OCI-LY7 (cell line): ENCODE measurements around the gene HIVEP3. TPM values are rescaled to one million over a fixed set of nuclear protein-coding genes. Genes with fewer than 3 reads are reported as not detected.

ENCODE experiments used
- BruUV-seq: library from RNA; stranded (reverse); fragments of 400-500 nt; replicated peaks from 2 replicates; lab custom pipeline; 2021; lab: Mats Ljungman, UMichigan
- CTCF ChIA-PET: fragments of 300-600 bp; sonication (Branson Sonifier 250); formaldehyde crosslinking; loops from one replicate; lab custom pipeline; 2022; ENCODE audit warnings: antibody characterized with exemption; ENCODE audit not compliant: unreplicated experiment; lab: Charles Lee
- POLR2A ChIA-PET: fragments of 300-600 bp; sonication (Branson Sonifier 250); formaldehyde crosslinking; loops from one replicate; lab custom pipeline; 2022; ENCODE audit warnings: antibody characterized with exemption; lab: Charles Lee
- DNase-seq: peaks from one replicate; pipeline ENCODE4 v3.0.0-alpha.2; 2015; ENCODE audit warnings: low spot score
- H2AFZ ChIP-seq: fragments of 200-600 bp; sonication (generic), shearing (Covaris generic); 2 replicates; pipeline ENCODE4 v1.6.1; 2014; ENCODE audit warnings: mild to moderate bottlenecking, antibody characterized with exemption, low read length, moderate library complexity
- H3K27ac ChIP-seq: fragments of 200-600 bp; sonication (generic); 2 replicates; pipeline ENCODE4 v1.5.1; 2014; ENCODE audit warnings: mixed run types, low read depth, mild to moderate bottlenecking, moderate library complexity, low read length, inconsistent platforms; ENCODE audit not compliant: poor library complexity, severe bottlenecking
- H3K36me3 ChIP-seq: fragments of 200-600 bp; sonication (generic); 2 replicates; pipeline ENCODE4 v1.6.1; 2014; ENCODE audit warnings: mild to moderate bottlenecking, antibody characterized with exemption, low read length, moderate library complexity, mixed read lengths; ENCODE audit not compliant: insufficient read depth
- H3K4me1 ChIP-seq: fragments of 200-600 bp; sonication (generic); 2 replicates; pipeline ENCODE4 v1.5.1; 2014; ENCODE audit warnings: mild to moderate bottlenecking, low read length; ENCODE audit not compliant: insufficient read depth, poor library complexity, severe bottlenecking
- H3K4me2 ChIP-seq: fragments of 200-600 bp; sonication (generic); 2 replicates; pipeline ENCODE4 v1.6.1; 2014; ENCODE audit warnings: mild to moderate bottlenecking, low read length
- H3K4me3 ChIP-seq: fragments of 200-600 bp; sonication (generic); 2 replicates; pipeline ENCODE4 v1.5.1; 2014; ENCODE audit warnings: mild to moderate bottlenecking, low read depth, low read length; ENCODE audit not compliant: poor library complexity, severe bottlenecking
- H3K79me2 ChIP-seq: fragments of 200-600 bp; sonication (generic); 2 replicates; pipeline ENCODE4 v1.6.1; 2016; ENCODE audit warnings: low read depth, mild to moderate bottlenecking, low read length, moderate library complexity, mixed read lengths; ENCODE audit not compliant: insufficient read depth
- H3K9me2 ChIP-seq: fragments of 200-600 bp; sonication (generic); 2 replicates; pipeline ENCODE4 v1.6.1; 2016; ENCODE audit warnings: mild to moderate bottlenecking, low read length, mixed read lengths; ENCODE audit not compliant: insufficient read depth
- H3K9me3 ChIP-seq: fragments of 200-600 bp; sonication (generic); 2 replicates; pipeline ENCODE4 v1.6.1; 2014; ENCODE audit warnings: mild to moderate bottlenecking, mixed run types, low read length, mixed read lengths
- H4K20me1 ChIP-seq: fragments of 200-600 bp; sonication (generic); 2 replicates; pipeline ENCODE4 v1.6.1; 2014; ENCODE audit warnings: mild to moderate bottlenecking, antibody characterized with exemption, low read length, moderate library complexity, mixed read lengths; ENCODE audit not compliant: insufficient read depth
- EZH2phosphoT487 ChIP-seq: fragments of 200-600 bp; sonication (generic); IDR thresholded peaks from 2 replicates; pipeline ENCODE4 v1.6.1; 2018; ENCODE audit warnings: low read depth, borderline replicate concordance, mild to moderate bottlenecking, mixed run types, antibody characterized with exemption, low read length, moderate library complexity, mixed read lengths
- intact Hi-C: fragments of 100-400 bp; cut with micrococcal nuclease; formaldehyde crosslinking; loops from one replicate; pipeline ENCODE4 v1.10.0; 2022; ENCODE audit not compliant: unreplicated experiment
- total RNA-seq, 2 experiments: library from RNA; depleted of rRNA in 1 of 2; stranded (reverse); fragments of >200 nt in 1 of 2; shearing (Covaris generic) in 1 of 2; gene quantifications; 2 replicates each; pipeline ENCODE4 v1.2.3, GENCODE V29; 2014 to 2022
- TF ChIP-seq, protein P1 (sequence below): fragments of 200-600 bp; sonication (generic); conservative IDR thresholded peaks from 2 replicates; pipeline ENCODE4 v1.5.1; 2014; ENCODE audit warnings: mild to moderate bottlenecking, antibody characterized with exemption, low read length, moderate library complexity, mixed read lengths

HIVEP3 gene
- total RNA-seq, 2 experiments from 2014 or later = 0.53 to 0.60 TPM

DNA sequence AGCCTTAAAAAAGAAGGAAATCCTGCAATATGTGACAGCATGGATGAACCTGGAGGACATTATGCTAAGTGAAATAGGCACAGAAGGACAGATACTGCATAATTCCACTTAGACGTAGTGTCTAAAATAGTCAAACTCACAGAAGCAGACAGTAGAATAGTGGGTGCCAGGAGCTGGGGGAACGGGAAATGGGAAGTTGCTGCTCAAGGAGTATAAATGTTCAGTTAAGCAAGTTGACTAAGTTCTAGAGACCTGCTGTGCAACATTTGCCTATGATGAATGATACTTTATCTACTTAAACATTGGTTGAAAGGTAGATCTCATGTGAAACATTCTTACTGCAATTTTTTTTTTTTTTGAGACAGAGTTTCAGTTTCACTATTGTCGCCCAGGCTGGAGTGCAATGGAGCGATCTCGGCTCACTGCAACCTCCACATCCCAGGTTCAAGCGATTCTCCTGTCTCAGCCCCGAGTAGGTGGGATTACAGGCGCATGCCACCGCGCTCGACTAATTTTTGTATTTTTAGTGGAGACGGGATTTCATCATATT, 197.8 kb downstream of the HIVEP3 start:
- H3K4me1 ChIP-seq = peaks cover 4% of the 10 kb centered on the region
- no TSS peak for BruUV-seq
- no peaks in the 10 kb centered on the region for H3K9me2 ChIP-seq
- no peaks in the 10 kb centered on the region for H3K36me3 ChIP-seq
- no peak overlapping the region for H3K27ac ChIP-seq
- TF ChIP-seq, protein P1, sequence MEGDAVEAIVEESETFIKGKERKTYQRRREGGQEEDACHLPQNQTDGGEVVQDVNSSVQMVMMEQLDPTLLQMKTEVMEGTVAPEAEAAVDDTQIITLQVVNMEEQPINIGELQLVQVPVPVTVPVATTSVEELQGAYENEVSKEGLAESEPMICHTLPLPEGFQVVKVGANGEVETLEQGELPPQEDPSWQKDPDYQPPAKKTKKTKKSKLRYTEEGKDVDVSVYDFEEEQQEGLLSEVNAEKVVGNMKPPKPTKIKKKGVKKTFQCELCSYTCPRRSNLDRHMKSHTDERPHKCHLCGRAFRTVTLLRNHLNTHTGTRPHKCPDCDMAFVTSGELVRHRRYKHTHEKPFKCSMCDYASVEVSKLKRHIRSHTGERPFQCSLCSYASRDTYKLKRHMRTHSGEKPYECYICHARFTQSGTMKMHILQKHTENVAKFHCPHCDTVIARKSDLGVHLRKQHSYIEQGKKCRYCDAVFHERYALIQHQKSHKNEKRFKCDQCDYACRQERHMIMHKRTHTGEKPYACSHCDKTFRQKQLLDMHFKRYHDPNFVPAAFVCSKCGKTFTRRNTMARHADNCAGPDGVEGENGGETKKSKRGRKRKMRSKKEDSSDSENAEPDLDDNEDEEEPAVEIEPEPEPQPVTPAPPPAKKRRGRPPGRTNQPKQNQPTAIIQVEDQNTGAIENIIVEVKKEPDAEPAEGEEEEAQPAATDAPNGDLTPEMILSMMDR = no peak
- TF ChIP-seq EZH2phosphoT487 = no peak
- DNase-seq = no peak
- no peaks in the 10 kb centered on the region for H3K79me2 ChIP-seq
- intact Hi-C loops = no loop called here
- no peaks in the 10 kb centered on the region for H3K9me3 ChIP-seq
- ChIA-PET CTCF (no interaction called here), POLR2A (interaction anchor here (0.6 kb wide), 1 partner anchor 51 kb away, joined by 3 read pairs; no protein-coding TSS in a partner anchor)
- H4K20me1 ChIP-seq = no peaks in the 10 kb centered on the region
- H3K4me3 ChIP-seq = no peak overlapping the region
- no peak overlapping the region for H2AFZ ChIP-seq
- no peak overlapping the region for H3K4me2 ChIP-seq

DNA sequence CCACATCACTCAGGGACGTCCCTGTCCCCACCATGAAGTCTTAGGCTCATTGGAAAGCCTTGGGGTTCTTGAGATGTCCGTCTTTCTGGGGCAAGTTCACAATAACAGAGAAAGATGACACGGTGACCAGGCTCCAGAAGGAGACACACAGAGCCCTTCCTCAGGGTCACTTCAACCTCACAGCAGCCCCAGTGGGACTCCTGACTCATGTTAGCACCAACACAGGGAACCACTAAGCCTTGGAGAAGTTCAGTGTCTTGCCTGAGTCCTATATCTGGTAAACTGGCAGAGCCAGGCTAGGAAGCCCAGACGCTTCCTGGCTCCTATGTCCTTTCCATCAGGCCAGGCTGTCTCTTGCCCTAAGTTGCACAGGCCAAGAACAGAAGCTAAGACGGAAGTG, 199.1 kb downstream of the HIVEP3 start:
- no TSS peak for BruUV-seq
- H3K4me2 ChIP-seq = no peak overlapping the region
- no peak overlapping the region for H3K4me3 ChIP-seq
- no peak for DNase-seq
- no peak overlapping the region for H3K27ac ChIP-seq
- H3K36me3 ChIP-seq = no peaks in the 10 kb centered on the region
- intact Hi-C loops = no loop called here
- no peaks in the 10 kb centered on the region for H3K79me2 ChIP-seq
- no peak for TF ChIP-seq EZH2phosphoT487
- TF ChIP-seq, protein P1 = no peak
- peaks cover 4% of the 10 kb centered on the region for H3K4me1 ChIP-seq
- no peak overlapping the region for H2AFZ ChIP-seq
- ChIA-PET CTCF (no interaction called here), POLR2A (interaction anchor here (1.0 kb wide), 1 partner anchor 41 kb away, joined by 4 read pairs; no protein-coding TSS in a partner anchor)
- H4K20me1 ChIP-seq = no peaks in the 10 kb centered on the region
- H3K9me3 ChIP-seq = no peaks in the 10 kb centered on the region
- no peaks in the 10 kb centered on the region for H3K9me2 ChIP-seq

DNA sequence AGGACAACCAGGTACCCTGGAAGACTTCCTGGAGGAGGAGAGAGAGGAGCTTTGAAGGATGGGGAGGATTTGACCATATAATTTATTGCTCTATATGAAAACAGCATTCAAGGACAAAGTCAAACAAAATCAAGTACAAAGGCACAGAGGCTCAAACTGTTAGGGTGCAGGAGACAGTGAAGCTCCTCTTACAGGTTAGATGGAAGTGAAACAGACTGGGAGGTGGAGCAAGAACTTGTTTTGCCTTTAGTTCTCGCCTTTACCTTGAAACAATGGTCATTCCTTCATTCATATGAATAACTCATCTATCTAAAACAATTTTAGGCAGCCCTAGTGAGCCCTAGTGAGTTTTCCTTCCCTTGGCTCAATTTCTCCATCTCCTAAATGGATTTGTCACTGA, 199.6 kb downstream of the HIVEP3 start:
- Histone ChIP-seq H3K4me1 (peaks cover 3% of the 10 kb centered on the region), H3K9me3 (no peaks in the 10 kb centered on the region), H3K4me2 (no peak overlapping the region), H3K79me2 (no peaks in the 10 kb centered on the region), H3K27ac (no peak overlapping the region), H4K20me1 (no peaks in the 10 kb centered on the region), H2AFZ (no peak overlapping the region), H3K36me3 (no peaks in the 10 kb centered on the region), H3K9me2 (no peaks in the 10 kb centered on the region), H3K4me3 (no peak overlapping the region)
- CTCF ChIA-PET = no interaction called here
- intact Hi-C loops = no loop called here
- no peak for DNase-seq
- POLR2A ChIA-PET = interaction anchor here (0.6 to 1.2 kb wide), 2 partner anchors 9 to 1315 kb away, joined by 5 read pairs; no protein-coding TSS in a partner anchor
- no peak for TF ChIP-seq EZH2phosphoT487
- TF ChIP-seq, protein P1 = no peak
- no TSS peak for BruUV-seq
